GM19043 (cell line): ENCODE measurements around the gene ROGDI.

Experiments
- ATAC-seq: cut with Tn5 transposase; IDR thresholded peaks from one replicate; pipeline ENCODE4 v1.9.1; 2021; ENCODE audit warnings: low read depth; ENCODE audit not compliant: unreplicated experiment

The ROGDI gene

DNA sequence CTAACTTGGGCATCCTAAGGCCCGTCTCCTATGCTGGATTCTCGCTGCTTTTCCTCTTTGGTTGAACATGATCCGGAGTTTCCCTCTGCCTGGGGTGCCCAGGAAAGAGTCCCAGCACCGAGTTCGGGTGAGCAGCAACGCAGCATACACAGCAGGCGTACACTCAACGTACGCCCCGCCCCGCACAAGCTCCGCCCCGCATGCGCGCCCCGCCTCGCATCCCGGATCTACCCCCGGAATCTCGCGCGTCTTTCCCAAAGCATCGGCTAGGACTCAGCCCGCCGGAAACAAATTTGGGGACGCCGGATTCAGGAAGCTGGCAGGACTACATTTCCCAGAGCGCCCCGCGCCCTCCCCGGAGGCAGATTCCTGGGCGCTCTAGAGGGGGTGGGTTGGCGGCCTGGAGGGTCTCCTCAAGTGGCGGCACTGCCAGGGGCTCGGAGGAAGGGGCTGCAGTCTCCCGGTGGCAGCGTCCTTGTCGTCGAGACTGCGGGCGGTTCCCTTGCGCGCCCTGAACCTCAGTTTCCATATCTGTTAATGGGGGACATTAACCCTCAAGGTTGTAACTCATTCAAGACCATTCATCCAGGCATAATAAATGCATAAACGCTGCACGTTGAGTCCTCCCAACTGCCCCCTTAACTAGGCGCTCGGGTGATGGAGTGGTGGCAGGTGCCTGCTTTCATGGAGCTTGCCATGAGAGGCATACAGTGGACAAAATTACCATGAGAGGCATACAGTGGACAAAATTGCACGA is 33.7 kb downstream of the ROGDI start:
- peak; percentile 59 for ATAC-seq

DNA sequence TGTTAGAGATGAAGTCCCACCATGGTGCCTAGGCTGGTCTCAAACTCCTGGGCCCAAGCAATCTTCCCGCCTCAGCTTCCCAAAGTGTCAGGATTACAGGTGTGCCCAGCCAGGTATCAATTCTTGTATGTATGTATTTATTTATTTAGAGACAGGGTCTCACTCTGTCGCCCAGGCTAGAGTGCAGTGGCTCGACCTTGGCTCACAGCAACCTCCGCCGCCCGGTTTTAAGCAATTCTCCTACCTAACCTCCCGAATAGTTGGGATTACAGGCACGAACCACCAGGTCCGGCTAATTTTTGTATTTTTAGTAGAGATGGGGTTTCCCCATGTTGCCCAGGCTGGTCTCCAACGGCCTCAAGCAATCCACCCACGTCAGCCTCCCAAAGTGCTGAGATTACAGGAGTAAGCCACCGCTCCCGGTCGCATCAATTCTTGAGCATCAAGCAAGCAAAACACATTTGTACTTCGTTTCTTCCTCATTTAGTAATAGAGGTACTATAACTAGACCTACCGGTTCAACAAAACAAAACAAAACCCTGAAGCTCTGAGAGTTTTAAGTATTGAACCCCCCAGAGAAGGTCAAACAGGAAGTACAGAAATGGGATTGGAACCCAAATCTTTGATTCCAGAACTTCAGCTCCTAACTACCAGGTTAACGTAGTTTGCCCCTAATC is 34.4 kb downstream of the ROGDI start:
- ATAC-seq, result no peak

DNA sequence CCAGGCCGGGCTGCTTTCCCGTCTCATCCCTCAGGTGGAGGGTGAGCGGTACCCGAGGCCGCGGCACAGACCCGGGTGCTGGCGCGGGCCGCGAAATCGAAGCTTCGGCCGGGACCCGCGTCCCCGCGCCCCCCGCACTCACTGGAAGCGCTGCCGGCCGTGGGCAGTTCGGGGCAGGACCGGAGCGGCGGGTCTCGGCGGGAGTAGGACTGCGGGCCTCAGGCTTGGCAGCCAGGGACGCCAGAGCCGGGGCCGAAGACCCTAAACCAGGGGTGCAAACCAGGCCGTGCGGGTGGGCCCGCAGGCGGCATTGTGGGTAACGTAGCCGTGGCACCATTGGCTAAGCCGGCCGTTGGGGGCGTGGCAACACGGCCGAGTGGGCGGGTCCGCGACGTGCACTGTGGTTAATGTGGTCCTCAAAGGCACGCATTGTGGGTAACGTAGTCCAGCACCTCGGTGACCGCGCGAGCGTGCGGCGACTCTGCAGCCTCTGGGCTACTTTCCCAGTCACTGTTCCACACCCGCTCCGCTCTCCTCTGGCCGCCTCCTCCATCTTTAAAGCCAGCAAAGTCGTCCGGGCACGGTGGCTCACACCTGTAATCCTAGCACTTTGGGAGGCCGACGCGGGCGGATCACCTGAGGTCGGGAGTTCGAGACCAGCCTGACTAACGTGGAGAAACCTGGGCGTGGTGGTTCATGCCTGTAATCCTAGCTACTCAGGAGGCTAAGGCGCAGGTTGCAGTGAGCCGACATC is 35.4 kb downstream of the ROGDI start, which contains the start of gene ZNF500:
Gene ZNF500, minus strand, starts transcription at position 288 of the 754 bp plus-strand sequence. CDS start 1,184 bp downstream, outside the sequence.
- peak; percentile 84 for ATAC-seq

DNA sequence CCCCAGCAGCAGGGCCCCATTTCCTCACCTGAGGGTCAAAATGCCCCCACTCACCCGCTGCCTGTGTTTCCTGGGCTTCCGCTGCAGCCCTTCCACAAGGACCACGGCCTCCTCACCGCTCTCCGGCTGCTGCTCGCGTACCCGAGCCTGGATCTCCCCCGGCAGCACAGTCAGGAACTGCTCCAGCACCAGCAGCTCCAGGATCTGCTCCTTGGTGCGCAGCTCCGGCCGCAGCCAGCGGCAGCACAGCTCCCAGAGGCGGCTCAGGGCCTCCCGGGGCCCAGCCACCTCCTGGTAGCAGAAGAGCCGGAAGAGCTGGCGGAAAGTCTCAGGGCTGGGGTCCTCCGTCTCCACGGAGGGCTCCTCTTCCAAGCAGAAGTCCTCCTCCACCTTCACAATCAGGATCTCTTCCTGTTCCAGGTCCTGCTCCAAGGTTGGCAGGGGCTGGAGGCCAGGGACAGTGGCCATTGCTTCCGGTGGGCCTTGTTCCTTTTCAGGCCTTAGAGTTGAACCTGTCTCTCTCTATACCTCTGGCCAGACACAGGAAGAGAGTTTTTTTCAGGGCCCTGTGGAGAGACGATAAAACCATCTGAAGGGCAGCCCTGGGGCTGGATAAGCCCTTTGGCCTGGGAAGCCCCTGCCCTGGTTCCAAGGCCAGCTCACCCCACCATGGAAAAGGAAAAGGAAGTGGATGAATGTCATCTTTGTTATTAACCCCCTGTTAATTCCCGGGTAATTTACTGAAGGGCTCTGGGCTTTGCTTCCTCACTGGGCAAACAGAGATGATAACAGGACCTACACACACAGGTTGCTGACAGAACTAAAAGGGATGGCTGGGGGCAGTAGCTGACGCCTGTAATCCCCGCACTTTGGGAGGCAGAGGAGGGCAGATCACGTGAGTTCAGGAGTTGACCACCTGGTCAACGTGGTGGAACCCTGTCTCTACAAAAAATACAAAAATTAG is 36.6 kb downstream of the ROGDI start:
- no peak for ATAC-seq

DNA sequence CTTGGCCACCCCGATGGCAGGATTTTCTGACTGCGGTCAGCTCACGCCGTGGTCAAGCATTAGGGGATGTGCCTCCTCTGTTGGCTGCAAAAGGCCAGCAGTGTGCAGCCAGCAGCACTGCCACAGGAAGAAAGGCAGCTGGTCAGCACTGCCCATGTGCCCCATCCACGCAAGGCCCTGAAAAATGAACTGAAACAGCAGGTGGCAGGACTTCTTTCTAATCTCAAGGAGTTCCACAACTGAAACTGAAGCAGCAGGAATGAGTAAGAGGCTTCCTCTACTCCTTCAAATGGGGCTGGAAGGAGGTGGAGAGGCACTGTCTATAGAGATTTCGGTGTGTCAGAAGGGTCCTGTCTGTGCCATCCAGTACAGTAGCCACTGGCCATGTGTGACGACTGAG is 38.6 kb downstream of the ROGDI start:
- no peak for ATAC-seq

DNA sequence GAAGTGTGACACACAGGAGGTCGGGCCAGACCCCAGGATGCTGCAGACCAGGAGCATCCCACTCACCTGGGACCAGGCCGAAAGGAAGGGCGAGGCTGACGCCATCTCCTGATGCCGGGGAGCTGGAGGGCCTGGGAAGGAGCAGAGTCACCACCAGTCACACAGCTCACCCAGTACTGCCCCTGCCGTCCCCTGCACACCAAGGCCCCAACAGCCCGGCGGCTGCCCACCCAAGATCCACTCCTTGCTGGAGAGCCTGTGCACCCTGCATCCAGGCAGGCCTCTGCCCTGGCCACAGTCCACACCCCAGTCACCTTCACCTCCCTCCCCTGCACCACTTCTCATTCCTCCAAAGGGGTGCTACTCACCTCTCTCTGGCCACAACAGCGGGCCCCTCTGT is 40.2 kb downstream of the ROGDI start:
- ATAC-seq, result no peak

DNA sequence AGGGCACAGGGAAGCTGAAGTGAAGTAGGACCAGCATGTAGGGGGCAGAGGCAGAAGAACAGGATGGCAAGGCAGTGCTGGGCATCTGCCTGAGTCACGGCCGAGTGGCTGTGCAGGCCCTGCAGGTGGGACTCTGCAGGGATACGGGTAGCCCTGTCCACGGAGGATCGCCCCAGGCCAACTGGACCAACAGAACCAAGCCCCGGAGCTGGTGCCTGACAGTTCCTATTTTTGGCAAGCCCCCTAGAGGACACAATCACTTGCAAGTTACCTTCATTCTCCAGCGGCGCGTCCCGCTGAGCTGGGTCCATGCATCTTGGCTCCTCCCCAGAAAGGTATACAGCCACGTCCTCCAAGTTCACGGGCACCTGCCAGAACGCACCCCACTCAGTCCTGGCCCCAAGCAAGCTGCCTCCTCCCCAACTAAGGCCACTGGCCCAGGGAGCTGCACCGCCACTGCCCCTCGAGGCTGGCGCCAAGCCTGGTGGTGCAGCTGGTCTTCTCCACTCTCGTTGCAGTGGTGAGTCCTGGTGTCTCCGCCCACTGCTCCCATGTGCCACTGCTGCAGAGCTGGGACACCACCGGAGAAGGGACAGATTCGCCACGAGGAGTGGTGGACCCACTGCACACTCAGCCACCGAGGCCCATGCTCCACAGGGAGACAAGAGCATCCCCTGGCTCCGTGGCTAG is 42.1 kb downstream of the ROGDI start:
- ATAC-seq, result no peak

DNA sequence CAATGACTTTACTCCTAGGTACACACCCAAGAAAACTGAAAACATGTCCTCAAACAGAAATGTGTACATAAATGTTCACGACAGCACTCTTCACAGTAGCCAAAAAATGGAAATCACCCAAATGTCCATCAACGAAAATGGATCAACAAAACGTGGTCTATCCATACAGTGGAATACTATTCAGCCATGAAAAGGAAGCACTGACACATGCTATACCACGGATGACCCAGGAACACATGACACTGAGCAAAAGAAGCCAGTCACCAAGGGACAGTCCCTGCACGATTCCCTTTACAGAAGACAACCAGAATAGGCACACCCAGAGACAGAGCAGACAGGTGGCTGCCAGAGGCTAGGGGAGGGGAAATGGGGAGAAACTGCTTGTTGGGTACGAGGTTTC is 46.7 kb downstream of the ROGDI start:
- no peak for ATAC-seq

DNA sequence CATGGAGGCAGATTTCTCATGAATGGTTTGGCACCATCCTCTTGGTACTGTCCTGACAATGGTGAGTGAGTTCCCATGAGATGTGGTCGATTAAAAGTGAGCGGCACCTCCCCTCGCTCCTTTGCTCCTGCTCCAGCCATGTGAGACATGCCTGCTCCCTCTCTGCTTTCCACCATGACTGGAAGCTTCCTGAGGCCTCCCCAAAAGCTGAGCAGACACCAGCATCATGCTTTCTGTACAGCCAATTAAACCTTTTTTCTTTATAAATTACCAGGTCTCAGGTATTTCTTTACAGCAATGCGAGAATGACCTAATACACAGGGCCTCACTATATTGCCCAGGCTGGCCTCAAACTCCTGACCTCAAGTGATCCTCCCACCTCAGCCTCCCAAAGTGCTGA is 47.6 kb downstream of the ROGDI start:
- no peak for ATAC-seq

DNA sequence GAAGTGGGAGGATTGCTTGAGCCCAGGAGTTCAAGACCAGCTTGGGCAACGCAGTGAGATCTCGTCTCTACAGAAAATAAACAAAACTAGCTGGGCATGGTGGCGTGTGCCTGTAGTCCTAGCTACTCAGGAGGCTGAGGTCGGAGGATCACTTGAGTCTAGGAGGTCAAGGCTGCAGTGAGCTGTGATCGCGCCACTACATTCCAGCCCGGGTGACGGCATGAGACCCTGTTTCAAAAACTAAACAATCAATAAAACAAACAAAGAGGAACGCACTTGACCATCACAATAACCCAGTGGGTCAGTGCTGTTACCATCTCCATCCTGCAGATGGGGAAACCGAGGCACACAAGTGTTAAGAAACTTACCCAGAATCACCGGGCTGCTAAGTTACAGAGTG is 49.2 kb downstream of the ROGDI start:
- ATAC-seq, result no peak

DNA sequence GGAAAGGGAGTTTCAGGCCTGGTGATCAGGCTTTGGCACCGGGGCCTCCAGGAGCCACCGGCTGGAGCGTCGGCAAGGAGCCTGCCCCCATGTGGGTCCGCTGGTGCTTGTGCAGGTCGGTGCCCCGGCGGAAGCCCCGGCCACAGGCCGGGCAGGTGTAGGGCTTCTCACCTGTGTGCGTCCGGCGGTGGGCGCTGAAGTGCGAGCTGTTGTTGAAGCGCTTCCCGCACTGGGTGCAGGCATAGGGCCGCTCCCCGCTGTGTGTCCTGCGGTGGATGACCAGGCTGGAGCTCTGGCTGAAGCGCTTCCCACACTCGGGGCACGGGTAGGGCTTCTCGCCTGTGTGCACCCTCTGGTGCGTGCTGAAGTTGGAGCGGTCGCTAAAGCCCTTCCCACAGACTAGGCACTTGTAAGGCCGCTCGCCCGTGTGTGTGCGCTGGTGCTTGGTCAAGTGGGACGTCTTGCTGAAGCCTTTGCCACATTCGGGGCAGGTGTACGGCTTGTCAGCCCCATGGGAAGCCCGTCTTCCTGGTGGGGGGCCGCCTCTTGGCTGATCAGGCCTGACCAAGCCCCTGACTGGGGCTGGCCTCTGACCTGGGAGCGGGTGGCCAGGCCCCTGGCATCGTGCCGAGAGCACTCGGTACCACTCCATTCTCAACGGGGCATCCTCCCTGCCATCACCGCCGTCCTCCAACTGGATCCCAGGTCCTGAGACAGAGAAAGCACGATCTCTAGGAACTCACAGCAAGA is 49.9 kb downstream of the ROGDI start:
- no peak for ATAC-seq

DNA sequence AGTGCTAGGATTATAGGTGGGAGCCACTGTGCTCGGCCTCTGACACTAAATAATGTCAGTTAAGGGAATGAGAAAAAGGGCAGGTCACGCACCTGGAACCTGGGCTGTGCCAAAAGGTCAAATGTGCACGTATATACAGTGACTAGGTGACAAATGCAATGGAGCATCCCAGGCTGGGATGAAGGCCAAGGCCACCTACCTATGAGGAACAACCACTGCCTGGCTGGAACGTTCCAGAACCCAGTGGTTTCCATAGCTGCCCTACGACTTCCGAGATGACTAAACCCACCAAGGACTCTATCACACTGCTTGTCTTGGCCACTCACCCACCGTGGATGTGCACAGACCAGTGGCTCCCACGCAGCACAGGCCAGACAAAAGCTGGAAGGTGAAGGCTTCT is 51.5 kb downstream of the ROGDI start:
- ATAC-seq, result no peak

DNA sequence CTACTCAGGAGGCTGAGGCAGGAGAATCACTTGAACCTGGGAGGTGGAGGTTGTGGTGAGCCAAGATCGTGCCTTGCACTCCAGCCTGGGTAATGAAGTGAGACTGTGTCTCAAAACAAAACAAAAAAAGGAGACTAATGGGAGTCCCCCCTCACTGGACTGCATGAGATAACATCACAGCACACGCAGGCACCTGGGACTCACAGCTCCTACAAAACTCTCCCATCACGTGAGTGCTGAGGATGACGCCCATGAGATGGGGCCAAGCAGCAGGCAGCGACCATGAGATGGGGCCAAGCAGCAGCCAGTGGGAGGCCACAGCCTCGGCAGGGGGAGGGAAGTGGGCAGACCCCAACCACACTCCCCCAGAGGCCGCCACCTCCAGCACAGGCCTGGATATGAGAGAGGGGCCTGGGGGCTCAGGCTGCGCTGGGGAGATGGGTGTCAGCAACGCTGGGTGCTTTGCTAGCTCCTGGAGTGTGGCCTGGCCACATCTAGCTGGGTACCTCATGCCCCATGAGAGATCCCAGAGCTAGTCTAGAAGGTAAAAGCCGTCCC is 52.7 kb downstream of the ROGDI start:
- no peak for ATAC-seq

DNA sequence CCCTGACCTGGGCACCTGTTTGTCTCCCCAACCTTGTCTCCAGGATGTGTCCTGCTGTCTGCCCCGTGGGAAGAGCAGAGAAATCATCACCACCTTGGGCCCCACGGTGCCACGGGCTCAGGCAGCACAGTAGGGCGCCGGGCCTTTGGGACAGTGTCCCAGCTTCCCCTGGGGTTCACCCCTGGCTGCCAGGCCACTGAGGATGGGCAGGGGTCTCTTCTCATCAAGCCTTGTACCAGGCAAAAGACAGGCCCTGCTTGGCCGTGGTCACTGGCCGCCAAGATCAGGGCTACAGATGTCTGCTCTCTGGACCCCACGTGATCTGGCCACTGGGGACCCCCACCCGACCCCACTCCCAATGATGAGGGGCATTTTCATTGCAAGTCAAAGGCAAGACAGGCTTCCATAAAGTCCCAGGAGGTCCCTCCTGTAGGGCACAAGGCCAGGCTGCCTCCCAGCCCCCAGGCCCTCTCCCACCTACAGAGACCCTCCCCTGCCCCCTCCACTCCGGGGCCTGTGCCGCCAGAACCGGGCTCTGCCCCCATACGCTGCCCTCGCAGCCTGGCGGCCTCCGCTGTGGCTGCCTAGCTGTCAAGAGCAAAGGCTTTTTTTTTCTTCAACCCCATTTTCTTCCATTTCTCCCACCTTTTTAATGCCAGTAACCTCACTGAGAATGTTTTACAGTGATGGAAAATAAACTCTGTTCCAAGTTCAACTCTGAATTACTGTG is 53.6 kb downstream of the ROGDI start:
- no peak for ATAC-seq

DNA sequence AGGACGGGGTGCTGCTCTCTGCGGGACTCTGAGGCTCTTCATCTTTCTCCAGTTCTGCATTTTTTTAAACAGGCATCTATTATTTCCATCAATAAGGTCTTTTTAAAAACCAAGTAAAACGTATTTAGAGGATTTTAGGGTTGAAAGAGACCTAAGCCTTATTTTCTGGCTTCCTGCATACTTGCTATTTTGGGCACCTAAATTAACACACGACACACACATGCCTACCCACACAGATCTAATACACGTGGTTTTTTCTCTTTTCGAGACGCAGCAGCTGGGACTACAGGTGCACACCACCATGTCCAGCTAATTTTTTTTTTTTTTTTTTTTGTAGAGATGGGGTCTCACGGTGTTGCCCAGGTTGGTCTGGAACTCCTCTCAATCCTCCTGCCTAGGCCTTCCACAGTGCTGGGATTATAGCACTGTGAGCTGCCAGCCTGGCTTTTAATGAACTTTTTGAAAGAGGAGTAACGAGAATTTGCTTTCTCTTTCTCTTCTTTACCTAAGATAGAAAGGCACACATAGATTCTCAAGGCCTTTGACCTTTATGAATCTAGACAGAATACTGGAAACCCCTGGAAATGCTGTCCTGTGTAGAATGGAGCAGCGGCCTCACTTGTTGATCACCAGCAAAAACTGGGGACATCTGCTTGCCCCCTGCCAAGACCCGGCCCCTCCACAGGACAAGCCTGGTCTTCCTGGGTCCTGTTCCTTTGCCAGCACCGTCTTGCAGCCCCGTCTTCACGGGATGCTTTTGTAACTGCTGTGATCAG is 54.3 kb downstream of the ROGDI start:
- no peak for ATAC-seq

DNA sequence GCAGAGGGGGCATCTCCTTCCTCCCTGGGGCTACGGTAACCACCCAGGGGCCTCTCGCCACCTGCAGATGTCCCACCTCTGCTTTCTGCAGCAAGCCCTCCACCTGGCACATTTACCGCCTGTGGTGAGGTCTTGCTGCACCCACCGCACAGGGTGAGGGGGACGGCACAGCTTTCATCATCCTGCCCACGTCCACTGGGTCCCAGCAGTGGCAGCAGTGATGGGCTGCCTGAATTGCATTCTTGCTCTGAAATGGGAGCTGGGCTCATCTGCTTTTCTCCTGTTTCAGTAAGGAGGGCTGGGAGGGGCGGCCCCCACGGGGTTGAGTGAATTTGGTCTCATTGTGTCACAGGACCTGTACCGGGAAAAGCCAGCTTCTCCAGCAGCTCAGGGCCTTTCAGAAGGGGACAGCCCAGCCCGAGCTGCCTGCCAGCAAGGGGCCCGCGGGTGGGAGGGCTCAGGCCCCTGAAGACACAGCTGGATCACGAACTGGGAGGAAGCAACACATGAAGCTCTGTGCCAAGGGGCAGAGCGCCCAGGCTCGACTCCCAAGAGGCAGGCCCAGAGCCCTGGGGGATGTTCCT is 55.4 kb downstream of the ROGDI start:
- no peak for ATAC-seq
